GM23248 (cell line): ENCODE measurements around the gene FUOM.

Experiments used
- EZH2 ChIP-seq: fragments of 200-600 bp; sonication (generic); IDR thresholded peaks from 2 replicates; pipeline ENCODE4 v1.6.1; 2018; ENCODE audit warnings: antibody characterized with exemption, mild to moderate bottlenecking; ENCODE audit not compliant: insufficient read depth, poor library complexity, severe bottlenecking
- EZH2phosphoT487 ChIP-seq: fragments of 200-600 bp; sonication (generic); IDR thresholded peaks from 2 replicates; pipeline ENCODE4 v1.6.1; 2018; ENCODE audit warnings: antibody characterized with exemption, moderate library complexity, mild to moderate bottlenecking, low read depth; ENCODE audit not compliant: insufficient read depth

GRCh38 chr10:133356549-133357284 lies 1.1 kb downstream of the FUOM start:
- TF ChIP-seq EZH2phosphoT487 (no peak), EZH2 (no peak)
